NCI-H128 (cell line): Measurements from ENCODE around the gene HCAR3.
"Not testable (repeated sequence)": the region's sequence is repeated elsewhere in the genome, so short reads cannot be mapped to it uniquely, and the experiment has no call there.

Experiments used
- DNase-seq: peaks from one replicate; lab custom pipeline; 2025; ENCODE audit not compliant: unreplicated experiment; lab: John Stamatoyannopoulos, UW

HCAR3 gene

GRCh38 chr12:122716658-122717057 is at the start of gene HCAR3:
Gene HCAR3, minus strand, starts transcription at chr12:122716811. Its CDS starts 74 bp downstream, at chr12:122716737.
- not testable (repeated sequence) for DNase-seq

GRCh38 chr12:122757568-122757967 is 41.0 kb upstream of the HCAR3 start:
- no peak for DNase-seq

DNA sequence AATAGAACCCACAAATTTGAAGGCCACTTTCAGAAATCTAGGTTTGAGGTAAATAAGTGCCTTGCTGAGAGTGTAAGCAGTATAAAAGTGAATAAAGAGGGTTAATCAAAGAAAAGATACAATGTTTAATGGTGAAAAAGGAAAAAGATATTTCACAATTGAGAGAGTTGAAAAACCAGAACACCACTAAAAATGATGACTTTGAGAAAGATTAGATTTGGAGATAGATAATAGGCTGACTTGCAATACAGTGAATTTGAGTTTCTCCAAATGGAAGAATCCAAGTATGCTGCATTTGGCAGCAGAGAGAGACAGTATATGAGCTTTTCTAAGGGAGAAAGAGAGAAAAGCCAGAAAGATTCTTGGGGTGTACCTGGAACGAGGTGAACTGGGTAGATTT is 38.2 kb upstream of the HCAR3 start:
- DNase-seq, result no peak

DNA sequence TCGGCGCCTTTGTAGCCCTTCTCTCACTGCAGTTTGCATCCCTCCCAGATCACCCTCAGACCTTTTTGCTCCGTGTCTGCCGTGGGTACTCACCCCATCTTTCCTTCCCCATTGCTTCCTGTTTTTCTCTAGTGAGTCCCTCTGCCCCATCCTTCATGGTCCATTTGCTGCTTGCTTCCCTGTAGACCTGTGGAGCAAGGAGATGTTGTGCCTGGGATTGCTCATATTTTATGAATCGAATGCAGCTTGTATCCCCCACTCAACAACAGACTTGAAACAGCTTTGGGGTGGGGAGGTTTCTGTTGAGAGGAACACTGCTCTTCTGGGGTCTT is 36.7 kb upstream of the HCAR3 start:
- DNase-seq, result no peak

DNA sequence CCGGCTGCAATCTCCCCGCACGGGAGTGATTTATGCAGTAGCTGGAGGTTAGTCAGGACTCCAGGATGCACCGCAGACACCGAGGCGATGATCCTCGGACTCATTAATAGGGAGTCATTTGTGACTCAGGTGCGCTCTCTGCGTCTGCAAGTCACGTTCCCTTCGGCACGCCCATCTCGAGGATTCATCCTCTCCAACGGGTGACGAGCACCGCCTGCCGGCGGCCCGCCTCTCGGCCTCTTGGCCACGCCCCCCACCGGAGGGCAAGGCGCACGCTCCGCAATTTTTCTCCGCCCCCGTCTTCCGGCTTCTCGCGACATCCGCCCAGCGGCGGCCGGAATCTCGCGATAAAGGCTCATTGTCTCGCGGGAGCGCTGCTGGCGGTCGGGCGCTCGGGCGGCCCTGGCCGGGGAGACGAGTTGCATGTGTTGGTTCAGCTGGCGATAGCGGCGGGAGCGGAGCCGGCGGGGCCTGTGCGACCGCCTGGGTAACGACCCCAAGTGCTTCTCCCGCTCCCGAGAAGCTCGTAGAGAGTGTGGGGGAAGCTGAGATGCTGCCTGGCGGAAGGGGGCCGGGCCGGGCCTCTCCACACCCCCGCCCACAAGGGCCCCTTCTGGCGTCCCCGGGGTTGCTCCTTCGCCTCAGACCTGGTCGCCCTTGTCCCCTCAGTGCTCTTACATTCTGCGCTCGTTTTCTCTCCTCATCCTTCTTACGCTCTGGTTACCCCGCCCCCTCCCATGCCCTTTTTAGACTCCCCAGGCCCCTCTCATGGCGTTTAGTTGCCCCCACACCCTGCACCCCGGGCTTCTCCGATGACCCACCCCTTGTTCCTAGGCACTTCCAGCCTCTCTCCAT is 36.1 kb upstream of the HCAR3 start, which contains the start of gene DENR:
Gene DENR (plus strand): TSS at position 361 of the 855 bp plus-strand sequence. CDS start 878 bp downstream, outside the sequence.
- DNase-seq, result peak; percentile 99

GRCh38 chr12:122750781-122751515 is 34.3 kb upstream of the HCAR3 start:
- DNase-seq, result not testable (repeated sequence)

GRCh38 chr12:122749569-122750332 is 33.1 kb upstream of the HCAR3 start:
- no peak for DNase-seq

DNA sequence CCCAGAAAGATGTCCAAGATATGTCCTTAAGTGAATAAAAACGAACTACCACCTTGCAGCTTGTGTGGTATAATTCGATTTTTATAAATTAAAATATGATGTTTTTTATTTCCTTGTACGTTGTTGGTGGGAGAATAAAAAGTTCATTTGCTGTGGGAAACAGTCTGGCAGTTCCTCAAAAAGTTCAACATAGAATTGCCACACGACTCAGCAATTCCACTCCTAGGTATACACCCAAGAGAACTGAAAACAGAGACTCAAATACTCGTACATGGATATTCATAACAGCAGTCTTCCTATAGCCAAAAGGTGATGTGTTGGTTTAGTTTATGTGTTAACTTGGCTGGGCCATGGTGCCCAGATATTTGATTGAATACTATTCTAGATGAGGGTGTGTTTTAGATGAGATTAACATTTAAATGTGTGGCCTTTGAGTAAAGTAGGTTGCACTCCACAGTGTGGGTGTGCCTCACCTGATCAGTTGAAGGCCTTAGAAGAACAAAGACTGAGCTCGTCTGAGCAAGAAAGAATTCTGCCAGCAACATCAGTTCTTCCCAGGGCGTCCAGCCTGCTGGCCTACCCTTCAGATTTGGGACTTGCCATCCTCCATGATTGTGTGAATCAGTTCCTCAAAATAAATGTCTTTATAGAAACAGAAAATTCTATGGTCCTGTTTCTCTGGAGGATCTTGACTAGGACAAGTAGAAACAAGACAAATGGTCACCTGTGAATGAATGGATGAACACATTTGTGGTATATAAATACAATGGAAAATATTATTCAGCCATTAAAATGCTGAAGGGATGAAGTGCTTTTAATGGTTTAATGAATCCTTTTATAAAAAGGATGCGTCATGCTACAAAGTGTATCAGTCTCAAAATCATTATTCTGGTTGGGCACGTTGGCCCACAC is 30.9 kb upstream of the HCAR3 start:
- no peak for DNase-seq

GRCh38 chr12:122743895-122744525 is 27.4 kb upstream of the HCAR3 start:
- no peak for DNase-seq

DNA sequence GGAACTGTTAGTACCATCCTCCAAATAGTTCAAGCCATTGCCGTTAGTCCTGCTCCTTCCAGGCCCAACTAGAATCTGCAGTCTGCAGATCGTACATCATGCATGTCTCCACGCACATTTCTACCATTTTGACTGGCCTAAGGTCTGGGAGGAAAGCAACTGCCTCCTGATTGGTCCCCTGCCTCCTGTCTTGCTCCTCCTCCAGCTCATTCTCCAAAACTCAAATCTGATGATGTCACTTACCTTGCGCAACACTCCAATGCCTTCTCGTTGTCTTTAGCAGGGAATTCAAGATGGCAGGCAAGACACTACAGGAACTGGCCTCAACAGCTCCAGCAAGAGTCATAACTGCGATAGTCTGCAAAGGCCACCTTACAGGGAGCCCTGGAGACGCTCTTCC is 23.7 kb upstream of the HCAR3 start:
- no peak for DNase-seq

GRCh38 chr12:122738571-122738970 is 22.0 kb upstream of the HCAR3 start:
- DNase-seq, result no peak

- DNase-seq, result no peak
Observed at GRCh38 chr12:122732611-122733010, 16.0 kb upstream of the HCAR3 start.

- no peak for DNase-seq
Observed at GRCh38 chr12:122732170-122732569, 15.6 kb upstream of the HCAR3 start.

- DNase-seq, result peak; percentile 7
Observed at GRCh38 chr12:122730215-122731014, 13.8 kb upstream of the HCAR3 start, which contains the start of gene HCAR1. Gene HCAR1, minus strand, starts transcription at chr12:122730844. Its CDS starts 505 bp downstream, at chr12:122730339.

DNA sequence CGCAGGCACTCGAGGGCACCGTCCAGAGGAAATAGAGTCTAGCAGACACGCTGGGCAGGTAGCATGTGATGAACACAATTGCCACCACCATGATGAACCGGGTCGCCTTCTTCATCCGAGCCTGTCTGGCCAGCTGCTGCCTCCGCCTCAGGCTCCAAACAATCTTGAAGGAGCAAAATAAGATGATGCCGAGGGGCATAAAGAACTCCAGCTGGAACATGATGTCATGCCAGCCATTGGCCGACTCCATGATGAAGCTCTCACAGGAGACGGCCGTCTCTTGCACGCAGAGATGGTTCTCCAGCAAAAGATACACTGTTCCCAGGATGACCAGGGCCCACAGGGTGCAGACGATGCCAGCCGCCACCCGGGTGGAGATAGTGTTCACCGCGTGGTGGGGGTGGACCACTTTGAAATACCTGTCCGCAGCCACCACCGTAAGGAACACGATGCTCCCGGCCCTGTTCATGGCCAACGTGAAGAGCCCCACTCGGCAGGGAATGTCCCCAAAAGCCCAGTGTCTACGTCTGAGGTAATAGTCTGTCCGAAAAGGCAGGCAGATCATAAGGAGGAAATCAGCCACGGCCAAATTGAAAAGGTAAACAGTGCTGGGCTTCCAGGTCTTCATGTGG is 13.1 kb upstream of the HCAR3 start:
- no peak for DNase-seq

GRCh38 chr12:122726080-122726558 is 9.5 kb upstream of the HCAR3 start:
- no peak for DNase-seq

DNA sequence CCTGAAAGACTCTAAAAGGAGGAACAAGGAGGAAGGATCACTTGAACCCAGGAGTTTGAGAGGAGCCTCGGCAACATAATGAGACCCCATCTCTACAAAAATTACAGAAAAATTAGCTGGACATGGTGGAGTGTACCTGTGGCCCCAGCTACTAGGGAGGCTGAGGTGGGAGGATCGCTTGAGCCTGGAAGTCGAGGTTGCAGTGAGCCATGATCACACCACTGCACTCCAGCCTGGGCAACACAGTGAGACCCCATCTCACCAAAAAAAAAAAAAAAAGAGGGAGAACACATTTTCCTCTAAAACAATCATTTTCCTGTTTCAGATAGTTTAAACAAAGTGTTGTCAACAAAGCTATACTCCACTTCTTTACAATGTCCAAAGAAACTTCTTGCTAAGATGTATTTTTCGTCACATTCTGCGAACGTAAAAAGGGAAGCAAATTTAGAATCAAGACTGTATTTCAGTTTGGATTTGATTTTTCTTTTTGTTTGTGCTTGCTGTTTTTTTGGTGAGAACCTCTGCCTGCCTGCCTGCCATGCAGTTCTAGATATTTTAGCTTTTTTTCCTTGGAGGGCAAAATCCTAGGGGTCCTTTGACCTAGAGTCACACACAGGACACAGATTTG is 9.0 kb upstream of the HCAR3 start:
- no peak for DNase-seq
